Neural cell (in vitro differentiated cells): Measurements from ENCODE around the gene CTNNA2. TPM values are rescaled to one million over a fixed set of nuclear protein-coding genes. Genes with fewer than 3 reads are reported as not detected.

Experiments used
- H2AFZ ChIP-seq: fragments of 200-600, 300-800 bp; sonication (generic), shearing (Covaris generic); 2 replicates; pipeline ENCODE4 v1.6.0; 2014; ENCODE audit warnings: low read depth, mild to moderate bottlenecking, antibody characterized with exemption, low read length, moderate library complexity
- H3F3A ChIP-seq: fragments of 200-600 bp; shearing (Covaris generic); 2 replicates; pipeline ENCODE4 v1.6.1; 2016; ENCODE audit warnings: mild to moderate bottlenecking, moderate library complexity, mixed read lengths, antibody characterized with exemption, low read length; ENCODE audit not compliant: insufficient read depth, poor library complexity, severe bottlenecking
- H3K27ac ChIP-seq: fragments of 200-600, 300-800 bp; sonication (generic), shearing (Covaris generic); 2 replicates; pipeline ENCODE4 v1.5.1; 2014; ENCODE audit warnings: mild to moderate bottlenecking, low read length, moderate library complexity
- H3K27me3 ChIP-seq: fragments of 300-800, 200-600 bp; sonication (generic), shearing (Covaris generic); 2 replicates; pipeline ENCODE4 v1.6.0; 2014; ENCODE audit warnings: mild to moderate bottlenecking, low read depth, low read length, moderate library complexity; ENCODE audit not compliant: insufficient read depth
- H3K36me3 ChIP-seq: fragments of 300-800, 200-600 bp; sonication (generic), shearing (Covaris generic); 2 replicates; pipeline ENCODE4 v1.5.1; 2014; ENCODE audit warnings: mild to moderate bottlenecking, antibody characterized with exemption, low read length, moderate library complexity; ENCODE audit not compliant: insufficient read depth
- H3K4me2 ChIP-seq: fragments of 300-800, 200-600 bp; sonication (generic), shearing (Covaris generic); 2 replicates; pipeline ENCODE4 v1.6.0; 2014; ENCODE audit warnings: mild to moderate bottlenecking, low read length
- H3K4me3 ChIP-seq: fragments of 300-800, 200-600 bp; sonication (generic), shearing (Covaris generic); 2 replicates; pipeline ENCODE4 v1.5.1; 2014; ENCODE audit warnings: mild to moderate bottlenecking, low read length, moderate library complexity
- H3K79me2 ChIP-seq: fragments of 200-600 bp; shearing (Covaris generic); replicated peaks from 2 replicates; pipeline ENCODE4 v1.6.0; 2014; ENCODE audit warnings: mild to moderate bottlenecking, low read length, moderate library complexity; ENCODE audit not compliant: insufficient read depth
- H3K9ac ChIP-seq: fragments of 300-800, 200-600 bp; sonication (generic), shearing (Covaris generic); 2 replicates; pipeline ENCODE4 v1.6.1; 2016; ENCODE audit warnings: mild to moderate bottlenecking, low read length, mixed read lengths
- H3K9me2 ChIP-seq: fragments of 200-600 bp; shearing (Covaris generic); 2 replicates; pipeline ENCODE4 v1.6.1; 2016; ENCODE audit warnings: mild to moderate bottlenecking, low read length, mixed read lengths; ENCODE audit not compliant: insufficient read depth
- H3K9me3 ChIP-seq: fragments of 200-600, 300-800 bp; sonication (generic), shearing (Covaris generic); 2 replicates; pipeline ENCODE4 v1.6.1; 2016; ENCODE audit warnings: mild to moderate bottlenecking, mixed run types, low read length, moderate library complexity, mixed read lengths
- H4K20me1 ChIP-seq: fragments of 200-600 bp; shearing (Covaris generic); 2 replicates; pipeline ENCODE4 v1.6.1; 2016; ENCODE audit warnings: mild to moderate bottlenecking, mixed run types; ENCODE audit not compliant: insufficient read depth
- EP300 ChIP-seq: fragments of 450-650 bp; conservative IDR thresholded peaks from 2 replicates; pipeline ENCODE4 v1.6.1; 2014; ENCODE audit warnings: antibody characterized with exemption, mild to moderate bottlenecking, moderate library complexity; ENCODE audit not compliant: poor library complexity, severe bottlenecking
- EZH2 ChIP-seq: fragments of 200-600, 300-800 bp; shearing (Covaris generic), sonication (generic); IDR thresholded peaks from 2 replicates; pipeline ENCODE4 v1.6.1; 2014; ENCODE audit warnings: antibody characterized with exemption, low read length, borderline replicate concordance, mild to moderate bottlenecking; ENCODE audit not compliant: insufficient read depth, poor library complexity, severe bottlenecking
- MXI1 ChIP-seq: fragments of 450-650 bp; conservative IDR thresholded peaks from 2 replicates; pipeline ENCODE4 v1.6.1; 2014; ENCODE audit warnings: antibody characterized with exemption, mild to moderate bottlenecking; ENCODE audit not compliant: poor library complexity, severe bottlenecking
- POLR2AphosphoS5 ChIP-seq: IDR thresholded peaks from 2 replicates; pipeline ENCODE4 v1.6.1; 2012
- RAD21 ChIP-seq: fragments of 450-650 bp; conservative IDR thresholded peaks from 2 replicates; pipeline ENCODE4 v1.6.1; 2014; ENCODE audit warnings: antibody characterized with exemption, mild to moderate bottlenecking, moderate library complexity
- SMC3 ChIP-seq: fragments of 450-650 bp; conservative IDR thresholded peaks from 2 replicates; pipeline ENCODE4 v1.6.1; 2014; ENCODE audit warnings: antibody characterized with exemption, mild to moderate bottlenecking, moderate library complexity; ENCODE audit not compliant: poor library complexity
- TAF1 ChIP-seq: IDR thresholded peaks from 2 replicates; pipeline ENCODE4 v1.6.1; 2012; ENCODE audit warnings: low read depth
- polyA plus RNA-seq: library from polyadenylated mRNA; depleted of rRNA; stranded (reverse); fragments of >200 nt; gene quantifications from 2 replicates; pipeline ENCODE4 v1.2.3, GENCODE V29; 2014
- TF ChIP-seq, protein P1 (sequence below): IDR thresholded peaks from 2 replicates; pipeline ENCODE4 v1.6.1; 2012; ENCODE audit warnings: borderline replicate concordance
- TF ChIP-seq, protein P2 (sequence below): fragments of 450-650 bp; IDR thresholded peaks from 2 replicates; pipeline ENCODE4 v1.5.1; 2014; ENCODE audit warnings: antibody characterized with exemption, mild to moderate bottlenecking, moderate library complexity; ENCODE audit not compliant: poor library complexity, severe bottlenecking

The CTNNA2 gene
- polyA plus RNA-seq, 1 donor from 2014 or later, result 194 TPM

DNA sequence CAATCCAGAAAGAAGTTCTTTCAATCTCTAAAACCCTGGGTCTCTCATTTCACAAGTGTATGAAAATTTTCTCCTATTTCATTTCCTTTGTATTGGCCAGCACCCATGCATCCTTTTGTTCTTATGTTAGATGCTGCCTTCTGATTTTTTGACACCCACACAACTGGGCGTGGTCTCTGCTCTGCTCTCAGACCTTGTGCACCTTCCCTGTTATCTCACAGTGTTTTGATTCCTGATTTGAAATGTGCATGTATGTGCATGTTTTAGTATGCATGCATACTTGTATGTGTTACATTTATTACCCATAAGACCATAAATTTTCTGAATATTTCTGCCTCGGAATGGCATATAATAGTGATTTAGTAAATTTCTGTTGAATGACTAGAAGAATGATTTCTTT, 152.2 kb downstream of the CTNNA2 start:
- no peaks in the 10 kb centered on the region for H3K9me2 ChIP-seq
- H2AFZ ChIP-seq, result no peak overlapping the region
- no peaks in the 10 kb centered on the region for H3K79me2 ChIP-seq
- H4K20me1 ChIP-seq, result no peaks in the 10 kb centered on the region
- H3K4me3 ChIP-seq, result no peak overlapping the region
- H3K27me3 ChIP-seq, result no peaks in the 10 kb centered on the region
- H3F3A ChIP-seq, result no peaks in the 10 kb centered on the region
- H3K9me3 ChIP-seq, result no peaks in the 10 kb centered on the region
- H3K9ac ChIP-seq, result no peak overlapping the region
- H3K27ac ChIP-seq, result no peak overlapping the region
- no peak overlapping the region for H3K4me2 ChIP-seq
- TF ChIP-seq, protein P1, sequence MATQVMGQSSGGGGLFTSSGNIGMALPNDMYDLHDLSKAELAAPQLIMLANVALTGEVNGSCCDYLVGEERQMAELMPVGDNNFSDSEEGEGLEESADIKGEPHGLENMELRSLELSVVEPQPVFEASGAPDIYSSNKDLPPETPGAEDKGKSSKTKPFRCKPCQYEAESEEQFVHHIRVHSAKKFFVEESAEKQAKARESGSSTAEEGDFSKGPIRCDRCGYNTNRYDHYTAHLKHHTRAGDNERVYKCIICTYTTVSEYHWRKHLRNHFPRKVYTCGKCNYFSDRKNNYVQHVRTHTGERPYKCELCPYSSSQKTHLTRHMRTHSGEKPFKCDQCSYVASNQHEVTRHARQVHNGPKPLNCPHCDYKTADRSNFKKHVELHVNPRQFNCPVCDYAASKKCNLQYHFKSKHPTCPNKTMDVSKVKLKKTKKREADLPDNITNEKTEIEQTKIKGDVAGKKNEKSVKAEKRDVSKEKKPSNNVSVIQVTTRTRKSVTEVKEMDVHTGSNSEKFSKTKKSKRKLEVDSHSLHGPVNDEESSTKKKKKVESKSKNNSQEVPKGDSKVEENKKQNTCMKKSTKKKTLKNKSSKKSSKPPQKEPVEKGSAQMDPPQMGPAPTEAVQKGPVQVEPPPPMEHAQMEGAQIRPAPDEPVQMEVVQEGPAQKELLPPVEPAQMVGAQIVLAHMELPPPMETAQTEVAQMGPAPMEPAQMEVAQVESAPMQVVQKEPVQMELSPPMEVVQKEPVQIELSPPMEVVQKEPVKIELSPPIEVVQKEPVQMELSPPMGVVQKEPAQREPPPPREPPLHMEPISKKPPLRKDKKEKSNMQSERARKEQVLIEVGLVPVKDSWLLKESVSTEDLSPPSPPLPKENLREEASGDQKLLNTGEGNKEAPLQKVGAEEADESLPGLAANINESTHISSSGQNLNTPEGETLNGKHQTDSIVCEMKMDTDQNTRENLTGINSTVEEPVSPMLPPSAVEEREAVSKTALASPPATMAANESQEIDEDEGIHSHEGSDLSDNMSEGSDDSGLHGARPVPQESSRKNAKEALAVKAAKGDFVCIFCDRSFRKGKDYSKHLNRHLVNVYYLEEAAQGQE, result no peak
- TF ChIP-seq, protein P2, sequence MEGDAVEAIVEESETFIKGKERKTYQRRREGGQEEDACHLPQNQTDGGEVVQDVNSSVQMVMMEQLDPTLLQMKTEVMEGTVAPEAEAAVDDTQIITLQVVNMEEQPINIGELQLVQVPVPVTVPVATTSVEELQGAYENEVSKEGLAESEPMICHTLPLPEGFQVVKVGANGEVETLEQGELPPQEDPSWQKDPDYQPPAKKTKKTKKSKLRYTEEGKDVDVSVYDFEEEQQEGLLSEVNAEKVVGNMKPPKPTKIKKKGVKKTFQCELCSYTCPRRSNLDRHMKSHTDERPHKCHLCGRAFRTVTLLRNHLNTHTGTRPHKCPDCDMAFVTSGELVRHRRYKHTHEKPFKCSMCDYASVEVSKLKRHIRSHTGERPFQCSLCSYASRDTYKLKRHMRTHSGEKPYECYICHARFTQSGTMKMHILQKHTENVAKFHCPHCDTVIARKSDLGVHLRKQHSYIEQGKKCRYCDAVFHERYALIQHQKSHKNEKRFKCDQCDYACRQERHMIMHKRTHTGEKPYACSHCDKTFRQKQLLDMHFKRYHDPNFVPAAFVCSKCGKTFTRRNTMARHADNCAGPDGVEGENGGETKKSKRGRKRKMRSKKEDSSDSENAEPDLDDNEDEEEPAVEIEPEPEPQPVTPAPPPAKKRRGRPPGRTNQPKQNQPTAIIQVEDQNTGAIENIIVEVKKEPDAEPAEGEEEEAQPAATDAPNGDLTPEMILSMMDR, result no peak
- TF ChIP-seq RAD21 (no peak), EZH2 (no peak), SMC3 (no peak), TAF1 (no peak), MXI1 (no peak), POLR2AphosphoS5 (no peak), EP300 (no peak)
- no peaks in the 10 kb centered on the region for H3K36me3 ChIP-seq

DNA sequence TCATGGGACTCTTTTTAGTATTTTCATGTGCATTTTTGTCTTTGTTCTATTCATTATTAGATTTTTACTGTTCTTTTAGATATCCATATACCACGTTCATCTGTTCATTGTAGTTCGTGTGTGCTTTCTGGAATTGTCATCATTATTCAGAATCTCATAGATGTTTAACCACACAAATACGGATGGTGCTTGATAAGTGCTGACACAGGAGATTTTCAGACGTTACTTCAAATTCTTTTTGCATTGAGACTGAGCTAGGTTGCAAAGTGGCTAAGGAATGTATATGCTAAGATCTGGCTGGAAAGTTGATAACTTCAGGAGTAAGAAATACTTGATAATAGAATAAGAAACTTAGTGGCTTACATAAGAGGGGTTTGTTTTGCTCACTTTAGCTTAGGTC, 153.6 kb downstream of the CTNNA2 start:
- no peaks in the 10 kb centered on the region for H3K79me2 ChIP-seq

More for the DNA sequence above, 153.6 kb downstream of the CTNNA2 start:
- no peak overlapping the region for H3K27ac ChIP-seq
- H3K36me3 ChIP-seq, result no peaks in the 10 kb centered on the region
- H2AFZ ChIP-seq, result no peak overlapping the region
- no peak overlapping the region for H3K4me2 ChIP-seq
- TF ChIP-seq, protein P2, result no peak
- TF ChIP-seq, protein P1, result no peak
- TF ChIP-seq MXI1 (no peak), SMC3 (no peak), POLR2AphosphoS5 (no peak), EZH2 (no peak), EP300 (no peak), TAF1 (no peak), RAD21 (no peak)
- no peaks in the 10 kb centered on the region for H4K20me1 ChIP-seq
- H3K9me3 ChIP-seq, result no peaks in the 10 kb centered on the region
- no peaks in the 10 kb centered on the region for H3F3A ChIP-seq
- H3K9me2 ChIP-seq, result no peaks in the 10 kb centered on the region
- no peaks in the 10 kb centered on the region for H3K27me3 ChIP-seq
- H3K9ac ChIP-seq, result no peak overlapping the region
- no peak overlapping the region for H3K4me3 ChIP-seq
